ENCODE results near the gene SLC9A9. TPM values are rescaled to one million over a fixed set of nuclear protein-coding genes. Genes with fewer than 3 reads are reported as not detected.

SLC9A9 gene
- total RNA-seq, 4 donors from 2014 or later: 13.4 to 15.0 (median 14.4) TPM

DNA sequence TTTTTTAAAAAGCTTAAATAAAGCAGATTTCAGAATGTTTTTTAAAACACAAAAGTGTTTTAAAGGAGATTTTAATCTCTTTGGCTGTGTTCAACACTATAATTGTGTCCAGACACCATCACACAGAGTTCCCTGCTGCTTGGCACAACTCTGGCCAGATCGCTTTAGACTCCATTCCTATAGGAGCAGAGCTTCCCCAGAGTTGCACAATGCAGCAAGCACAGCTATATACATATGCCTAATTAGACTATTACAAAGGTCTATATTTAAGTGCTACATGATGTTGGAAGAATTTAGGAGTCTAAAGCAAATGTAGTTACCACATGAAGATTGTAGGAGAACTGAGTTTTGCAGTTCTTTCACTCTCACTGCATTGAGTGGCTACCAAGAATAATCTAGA is 11.2 kb downstream of the SLC9A9 start:
- TF ChIP-seq, protein P1, sequence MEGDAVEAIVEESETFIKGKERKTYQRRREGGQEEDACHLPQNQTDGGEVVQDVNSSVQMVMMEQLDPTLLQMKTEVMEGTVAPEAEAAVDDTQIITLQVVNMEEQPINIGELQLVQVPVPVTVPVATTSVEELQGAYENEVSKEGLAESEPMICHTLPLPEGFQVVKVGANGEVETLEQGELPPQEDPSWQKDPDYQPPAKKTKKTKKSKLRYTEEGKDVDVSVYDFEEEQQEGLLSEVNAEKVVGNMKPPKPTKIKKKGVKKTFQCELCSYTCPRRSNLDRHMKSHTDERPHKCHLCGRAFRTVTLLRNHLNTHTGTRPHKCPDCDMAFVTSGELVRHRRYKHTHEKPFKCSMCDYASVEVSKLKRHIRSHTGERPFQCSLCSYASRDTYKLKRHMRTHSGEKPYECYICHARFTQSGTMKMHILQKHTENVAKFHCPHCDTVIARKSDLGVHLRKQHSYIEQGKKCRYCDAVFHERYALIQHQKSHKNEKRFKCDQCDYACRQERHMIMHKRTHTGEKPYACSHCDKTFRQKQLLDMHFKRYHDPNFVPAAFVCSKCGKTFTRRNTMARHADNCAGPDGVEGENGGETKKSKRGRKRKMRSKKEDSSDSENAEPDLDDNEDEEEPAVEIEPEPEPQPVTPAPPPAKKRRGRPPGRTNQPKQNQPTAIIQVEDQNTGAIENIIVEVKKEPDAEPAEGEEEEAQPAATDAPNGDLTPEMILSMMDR (IDR thresholded peaks at IDR 0.05): no peak
- TF ChIP-seq POLR2AphosphoS5 (IDR thresholded peaks at IDR 0.05) (no peak), EP300 (IDR thresholded peaks at IDR 0.05) (no peak), POLR2A (IDR thresholded peaks at IDR 0.05; ENCODE audit: low read depth) (no peak)
- no peaks in the 10 kb centered on the region for H3K9me3 ChIP-seq
- DNase-seq (ENCODE audit: extremely low spot score): no peak
- no peaks in the 10 kb centered on the region for H3K36me3 ChIP-seq
- H3K27me3 ChIP-seq: no peaks in the 10 kb centered on the region
- intact Hi-C loops (cut with DNase I): no loop called here
- H3K4me1 ChIP-seq: peaks cover 0 to 28% (median 11%) of the 10 kb centered on the region in 4 donors
- no peak overlapping the region for H3K27ac ChIP-seq (replicated peaks in 1 of 4)
- H3K4me3 ChIP-seq: no peak overlapping the region
- WGBS: 91% methylated on average over 1 of the region's 1 CpG

DNA sequence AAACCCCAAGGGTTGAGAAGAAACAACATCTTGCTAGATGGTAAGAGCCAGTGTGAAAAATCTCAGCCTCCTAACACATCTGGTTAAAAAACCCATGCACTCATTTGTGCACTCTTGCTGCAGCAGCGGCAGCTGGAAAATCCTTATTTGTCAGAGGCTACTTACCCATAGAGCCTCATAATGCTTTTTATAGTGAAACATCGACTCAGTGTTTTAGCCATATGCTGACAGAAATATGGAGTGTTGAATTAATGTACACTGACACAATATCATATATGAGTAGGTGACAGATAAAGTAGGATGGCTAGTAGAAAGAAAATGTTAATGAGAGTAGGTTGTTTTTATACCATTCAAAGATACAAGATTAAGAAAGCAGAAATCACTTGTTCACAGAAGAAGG is 13.0 kb downstream of the SLC9A9 start:
- no peak for DNase-seq (ENCODE audit: extremely low spot score)
- Histone ChIP-seq H3K36me3 (no peaks in the 10 kb centered on the region), H3K4me3 (no peak overlapping the region), H3K27me3 (no peaks in the 10 kb centered on the region), H3K4me1 (peaks cover 9 to 41% (median 26%) of the 10 kb centered on the region in 4 donors), H3K27ac (replicated peaks in 1 of 4) (no peak overlapping the region), H3K9me3 (no peaks in the 10 kb centered on the region)
- no peak for TF ChIP-seq POLR2A (IDR thresholded peaks at IDR 0.05; ENCODE audit: low read depth)
- no peak for TF ChIP-seq EP300 (IDR thresholded peaks at IDR 0.05)
- TF ChIP-seq, protein P1 (IDR thresholded peaks at IDR 0.05): no peak
- no peak for TF ChIP-seq POLR2AphosphoS5 (IDR thresholded peaks at IDR 0.05)
- WGBS: 82% methylated on average over 2 of the region's 2 CpGs
- intact Hi-C loops (cut with DNase I): no loop called here

DNA sequence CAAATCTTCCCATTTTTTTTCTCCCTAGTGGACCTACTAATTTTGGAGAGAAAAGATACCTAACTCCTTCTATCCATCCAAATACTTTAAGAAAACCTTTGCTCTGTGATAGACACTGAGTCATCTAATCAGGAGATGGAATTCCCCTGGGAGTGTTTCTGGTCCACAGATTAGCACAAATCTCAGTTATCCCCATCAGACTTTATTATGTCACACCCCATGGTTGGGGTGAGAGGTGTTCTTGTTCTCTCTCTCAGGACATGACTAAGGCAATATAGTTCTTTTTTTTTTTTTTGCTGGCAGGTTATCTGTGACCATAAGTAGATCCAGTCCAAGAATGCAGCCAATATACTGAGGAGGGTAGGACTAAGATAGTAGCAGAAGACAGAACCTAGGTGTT is 15.8 kb downstream of the SLC9A9 start:
- Histone ChIP-seq H3K9me3 (no peaks in the 10 kb centered on the region), H3K4me3 (no peak overlapping the region), H3K27ac (replicated peaks in 1 of 4) (peak overlapping the region in 2 of 4 donors; percentile 63 to 68), H3K27me3 (no peaks in the 10 kb centered on the region), H3K4me1 (peaks cover 11 to 38% (median 32%) of the 10 kb centered on the region in 4 donors), H3K36me3 (no peaks in the 10 kb centered on the region)
- TF ChIP-seq POLR2AphosphoS5 (IDR thresholded peaks at IDR 0.05): no peak
- TF ChIP-seq EP300 (IDR thresholded peaks at IDR 0.05): no peak
- no peak for TF ChIP-seq POLR2A (IDR thresholded peaks at IDR 0.05; ENCODE audit: low read depth)
- TF ChIP-seq, protein P1 (IDR thresholded peaks at IDR 0.05): no peak
- intact Hi-C loops (cut with DNase I): no loop called here
- no peak for DNase-seq (ENCODE audit: extremely low spot score)

DNA sequence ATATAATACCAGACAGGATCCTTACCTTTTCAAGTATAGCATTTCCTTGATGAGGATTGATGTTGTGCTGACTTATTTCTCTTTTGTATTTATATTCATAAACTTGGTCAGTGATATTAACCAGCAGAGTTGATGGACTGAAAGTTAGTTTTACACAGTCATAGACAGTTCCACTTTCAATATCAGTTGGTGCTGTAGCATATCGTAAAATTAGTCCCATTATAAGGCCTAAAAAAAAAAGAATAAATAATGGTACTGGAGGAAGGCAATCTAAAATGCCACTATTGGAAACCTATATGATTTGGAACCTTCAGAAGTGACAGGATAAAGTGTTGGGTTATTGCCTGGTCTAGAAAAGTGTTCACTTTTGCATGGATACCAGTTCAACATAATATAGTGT is 16.3 kb downstream of the SLC9A9 start:
- H3K4me1 ChIP-seq: peaks cover 11 to 38% (median 32%) of the 10 kb centered on the region in 4 donors
- intact Hi-C loops (cut with DNase I): no loop called here
- peak overlapping the region in 3 of 4 donors; percentile 63 to 78 (median 68) for H3K27ac ChIP-seq (replicated peaks in 1 of 4)
- DNase-seq (ENCODE audit: extremely low spot score): no peak
- TF ChIP-seq POLR2AphosphoS5 (IDR thresholded peaks at IDR 0.05): no peak
- H3K27me3 ChIP-seq: no peaks in the 10 kb centered on the region
- H3K9me3 ChIP-seq: no peaks in the 10 kb centered on the region
- H3K4me3 ChIP-seq: no peak overlapping the region
- no peaks in the 10 kb centered on the region for H3K36me3 ChIP-seq
- WGBS: 70% methylated on average over 1 of the region's 1 CpG

DNA sequence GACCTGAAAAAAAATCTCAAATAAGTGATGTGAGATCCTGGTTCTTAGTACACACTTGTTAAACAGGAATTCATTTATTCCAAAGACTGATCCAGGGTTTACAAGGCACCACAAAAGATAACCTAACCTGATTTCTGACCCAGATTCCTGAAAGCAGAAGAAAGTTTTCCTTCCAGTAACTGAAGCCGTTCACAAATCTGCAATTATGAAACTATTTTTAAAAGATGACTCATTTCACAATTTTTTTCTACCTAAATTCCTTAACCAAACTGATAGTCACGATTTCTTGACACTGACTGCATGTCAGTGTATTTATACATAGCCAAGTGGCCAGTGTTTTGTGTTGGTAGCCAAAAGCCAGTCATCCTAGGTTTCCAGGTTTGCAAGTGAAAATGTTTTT is 17.1 kb downstream of the SLC9A9 start:
- Histone ChIP-seq H3K9me3 (no peaks in the 10 kb centered on the region), H3K27ac (replicated peaks in 1 of 4) (peak overlapping the region; percentile 58 to 78 (median 66)), H3K36me3 (no peaks in the 10 kb centered on the region), H3K4me3 (peak overlapping the region in 3 of 4 donors; percentile 2 to 19 (median 18)), H3K4me1 (peaks cover 11 to 38% (median 34%) of the 10 kb centered on the region in 4 donors), H3K27me3 (no peaks in the 10 kb centered on the region)
- intact Hi-C loops (cut with DNase I): no loop called here
- DNase-seq (ENCODE audit: extremely low spot score): no peak
- TF ChIP-seq POLR2AphosphoS5 (IDR thresholded peaks at IDR 0.05) (no peak), POLR2A (IDR thresholded peaks at IDR 0.05; ENCODE audit: low read depth) (no peak), EP300 (IDR thresholded peaks at IDR 0.05) (no peak)
- TF ChIP-seq, protein P1 (IDR thresholded peaks at IDR 0.05): no peak
- WGBS: 1% methylated on average over 2 of the region's 2 CpGs

Data from esophagus muscularis mucosa (tissue), 4 donors.